GM12891 (cell line): ENCODE results near the gene NOTCH1.

Source experiments
- POLR2A ChIP-seq: IDR thresholded peaks from 2 replicates; pipeline ENCODE4 v1.6.1; 2011; ENCODE audit warnings: low read depth, low read length, control low read depth
- POLR2AphosphoS5 ChIP-seq: IDR thresholded peaks from 2 replicates; pipeline ENCODE4 v1.6.1; 2011; ENCODE audit warnings: low read depth, low read length, control low read depth
- TAF1 ChIP-seq: IDR thresholded peaks from 2 replicates; pipeline ENCODE4 v1.6.1; 2011; ENCODE audit warnings: low read depth, low read length, control low read depth

DNA sequence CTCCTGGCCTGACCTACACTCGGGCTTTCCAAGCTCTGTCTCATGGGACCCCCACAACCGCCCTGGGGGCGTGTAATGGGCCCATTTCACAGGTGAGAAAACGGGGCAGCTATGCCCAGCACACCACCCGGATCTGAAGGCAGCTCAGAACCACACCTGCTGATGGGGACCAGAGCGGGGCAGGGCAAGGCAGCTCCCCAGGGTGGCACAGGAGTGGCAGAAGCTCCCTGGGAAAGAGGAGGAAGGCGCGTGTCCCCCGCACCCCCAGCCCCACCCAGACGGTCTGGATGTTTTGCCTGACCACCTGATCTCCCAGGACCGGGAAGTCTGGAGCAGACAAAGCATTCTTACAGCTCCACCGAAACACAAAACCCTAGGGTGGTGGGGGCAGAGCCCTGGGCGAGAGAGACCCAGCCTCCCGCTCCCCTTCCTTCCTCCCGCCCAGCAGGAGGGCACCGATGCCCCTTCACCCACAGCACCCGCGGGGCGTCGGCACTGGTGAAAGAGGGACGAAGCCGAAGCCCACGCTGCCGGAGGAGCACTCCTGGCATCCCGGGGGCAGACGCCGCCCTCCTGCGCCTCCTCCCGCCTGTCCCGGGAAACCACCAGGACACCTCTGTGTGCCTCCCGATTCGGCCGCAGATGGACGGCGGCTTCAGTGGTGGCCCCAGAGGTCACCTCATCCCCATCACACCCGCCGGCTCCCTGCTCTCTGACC is 14.5 kb downstream of the NOTCH1 start:
- TF ChIP-seq POLR2A (no peak), POLR2AphosphoS5 (no peak), TAF1 (no peak)
